Subcutaneous adipose tissue (tissue), 4 donors: Measurements from ENCODE around the gene DMRTA2. TPM values are rescaled to one million over a fixed set of nuclear protein-coding genes. Genes with fewer than 3 reads are reported as not detected.

ENCODE experiments used
- total RNA-seq, 4 donors: library from RNA; depleted of rRNA; stranded (reverse); fragments of >200 nt; gene quantifications; one replicate each; pipeline ENCODE4 v1.1.0, GENCODE V29; 2016
- TF ChIP-seq, protein P1 (sequence below): fragments of 450-650 bp; IDR thresholded peaks from one replicate; pipeline ENCODE4 v1.5.1; 2016; ENCODE audit warnings: low read depth, mild to moderate bottlenecking, control low read depth, antibody characterized with exemption, moderate library complexity

Gene DMRTA2
- total RNA-seq, 4 donors from 2014 or later, result not detected

DNA sequence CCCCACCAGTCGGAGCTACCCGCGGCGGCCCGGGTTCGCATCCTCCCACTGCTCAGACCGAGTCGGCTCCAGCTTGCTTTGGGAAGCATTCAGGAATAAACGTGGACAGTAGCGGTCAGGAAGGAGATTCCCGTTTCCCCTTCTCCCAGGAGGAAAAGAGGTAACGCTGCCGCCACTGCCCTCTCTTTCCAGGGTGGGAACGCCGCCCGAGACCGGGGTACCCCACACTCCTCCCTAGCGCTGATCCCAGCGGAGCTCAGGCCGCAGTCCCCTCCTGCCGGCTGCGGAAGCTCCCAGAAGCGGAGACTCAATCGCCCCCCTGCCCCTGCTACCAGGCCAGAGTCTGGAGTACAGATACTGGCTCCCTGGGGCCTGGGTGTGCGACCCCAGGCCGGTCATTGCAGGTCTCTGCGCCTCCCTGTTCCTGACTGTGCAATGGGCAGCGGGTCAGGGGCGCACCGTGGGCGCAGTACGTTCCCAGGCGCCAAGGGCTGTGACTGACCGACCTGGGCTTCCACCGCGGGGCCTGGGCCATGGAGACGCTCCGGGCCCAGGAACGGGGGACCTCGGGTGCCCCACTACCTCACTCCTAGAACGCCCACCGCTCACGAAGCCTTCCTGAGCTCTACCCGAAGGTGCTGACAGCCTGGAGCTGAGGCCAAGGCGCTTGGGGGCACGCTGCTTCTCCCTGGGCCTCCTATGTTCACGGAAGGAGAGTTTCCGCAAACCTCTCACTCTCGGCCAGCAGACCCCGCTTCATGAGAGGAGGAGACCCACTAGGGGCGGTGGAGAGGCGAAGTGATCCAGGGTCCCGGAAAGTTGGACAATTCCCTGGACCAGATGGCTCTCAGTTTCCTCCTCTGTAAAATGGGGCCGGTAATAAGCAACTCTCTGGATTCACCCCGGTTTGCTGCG, 7.8 kb downstream of the DMRTA2 start:
- TF ChIP-seq, protein P1, sequence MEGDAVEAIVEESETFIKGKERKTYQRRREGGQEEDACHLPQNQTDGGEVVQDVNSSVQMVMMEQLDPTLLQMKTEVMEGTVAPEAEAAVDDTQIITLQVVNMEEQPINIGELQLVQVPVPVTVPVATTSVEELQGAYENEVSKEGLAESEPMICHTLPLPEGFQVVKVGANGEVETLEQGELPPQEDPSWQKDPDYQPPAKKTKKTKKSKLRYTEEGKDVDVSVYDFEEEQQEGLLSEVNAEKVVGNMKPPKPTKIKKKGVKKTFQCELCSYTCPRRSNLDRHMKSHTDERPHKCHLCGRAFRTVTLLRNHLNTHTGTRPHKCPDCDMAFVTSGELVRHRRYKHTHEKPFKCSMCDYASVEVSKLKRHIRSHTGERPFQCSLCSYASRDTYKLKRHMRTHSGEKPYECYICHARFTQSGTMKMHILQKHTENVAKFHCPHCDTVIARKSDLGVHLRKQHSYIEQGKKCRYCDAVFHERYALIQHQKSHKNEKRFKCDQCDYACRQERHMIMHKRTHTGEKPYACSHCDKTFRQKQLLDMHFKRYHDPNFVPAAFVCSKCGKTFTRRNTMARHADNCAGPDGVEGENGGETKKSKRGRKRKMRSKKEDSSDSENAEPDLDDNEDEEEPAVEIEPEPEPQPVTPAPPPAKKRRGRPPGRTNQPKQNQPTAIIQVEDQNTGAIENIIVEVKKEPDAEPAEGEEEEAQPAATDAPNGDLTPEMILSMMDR, result no peak

DNA sequence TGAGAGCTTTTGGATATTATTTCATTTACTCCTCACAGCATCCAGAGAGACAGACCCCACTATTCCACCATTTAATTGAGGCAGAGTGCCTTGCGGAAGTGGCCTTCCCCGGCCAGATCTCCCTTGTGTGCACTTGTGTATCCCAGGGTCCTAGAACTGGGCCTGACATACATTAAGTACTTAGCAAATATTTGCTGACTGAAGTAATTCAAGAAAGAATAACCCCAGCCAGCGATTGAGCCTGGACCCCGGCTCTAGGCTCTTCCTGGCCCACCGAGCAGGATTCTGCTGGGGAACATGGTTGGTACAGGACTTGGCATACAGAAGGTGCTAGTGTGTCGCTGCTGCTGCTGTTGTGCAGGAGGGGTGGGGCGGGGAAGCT, 8.4 kb downstream of the DMRTA2 start:
- TF ChIP-seq, protein P1, result no peak

DNA sequence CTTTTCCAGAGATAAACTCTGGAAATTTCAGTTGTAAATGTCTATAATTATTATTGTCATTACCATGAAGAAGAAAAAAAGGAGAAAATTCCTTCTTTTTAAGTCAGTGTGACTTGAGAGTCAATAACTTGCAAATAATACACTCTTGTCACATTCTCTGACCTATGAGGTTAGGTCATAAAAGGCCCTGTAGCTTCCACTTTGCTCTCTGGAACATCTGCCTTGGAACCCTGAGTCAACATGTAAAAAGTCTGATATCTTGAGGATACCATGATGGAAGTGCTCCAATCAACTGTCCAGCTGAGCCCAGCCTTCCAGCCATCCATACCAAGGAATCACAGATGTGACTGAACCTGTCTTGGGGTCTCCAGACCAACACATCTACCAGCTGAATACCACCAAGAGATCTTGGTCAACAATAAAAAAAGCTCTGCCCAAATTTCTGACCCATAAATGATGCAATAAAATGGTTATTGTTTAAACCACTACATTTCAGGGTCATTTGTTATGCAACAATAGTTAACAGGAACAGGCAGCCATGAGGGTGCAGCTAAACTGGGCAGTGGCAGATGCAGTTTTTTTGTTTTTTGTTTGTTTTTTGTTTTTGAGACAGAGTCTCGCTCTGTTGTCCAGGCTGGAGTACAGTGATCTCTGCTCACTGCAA, 10.3 kb downstream of the DMRTA2 start:
- TF ChIP-seq, protein P1, result no peak

DNA sequence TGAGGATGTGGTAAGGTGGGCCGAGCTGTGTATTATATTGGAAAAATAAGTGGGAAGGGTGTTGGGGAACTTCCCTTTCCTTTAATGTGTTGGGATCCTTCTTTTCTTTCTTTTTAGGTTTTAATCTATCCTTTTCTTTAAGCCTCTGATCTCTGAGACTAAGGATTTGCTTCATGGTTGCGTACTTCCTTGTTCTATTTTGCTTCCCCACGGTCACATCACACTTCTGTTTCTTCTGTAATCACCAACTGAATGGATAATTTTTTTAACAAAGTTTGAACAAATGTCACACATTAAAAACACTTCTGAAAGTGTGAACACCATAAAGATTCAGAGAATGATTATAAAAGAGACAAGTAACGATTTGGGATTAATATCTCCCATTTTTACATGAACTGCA, 17.4 kb downstream of the DMRTA2 start:
- TF ChIP-seq, protein P1, result no peak

DNA sequence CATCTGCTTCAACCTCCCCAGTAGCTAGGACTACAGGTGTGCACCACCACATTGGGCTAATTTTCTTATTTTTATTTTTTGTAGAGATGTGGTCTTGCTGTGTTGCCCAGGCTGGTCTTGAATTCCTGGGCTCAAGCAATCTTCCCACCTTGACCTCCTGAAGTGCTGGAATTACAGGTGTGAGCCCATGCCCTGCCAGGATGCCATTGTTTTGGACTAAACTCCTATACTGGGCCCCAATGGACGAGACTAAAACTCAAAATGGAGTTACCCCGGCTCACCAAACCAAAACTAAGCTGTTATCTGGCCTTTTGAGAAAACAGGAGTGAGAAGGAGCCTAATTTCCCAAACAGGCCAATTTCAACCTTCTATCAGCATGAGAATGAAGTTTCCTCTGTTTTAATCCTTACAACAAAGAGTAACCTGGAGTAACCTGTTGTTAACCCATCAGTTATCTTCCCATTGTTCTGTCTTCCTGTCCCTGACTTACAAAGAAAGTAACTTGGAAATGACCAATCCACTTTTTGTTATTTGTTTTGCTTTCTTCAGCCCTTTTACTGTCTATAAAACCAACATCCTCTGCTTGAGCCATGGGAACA, 29.6 kb downstream of the DMRTA2 start:
- TF ChIP-seq, protein P1, result no peak

DNA sequence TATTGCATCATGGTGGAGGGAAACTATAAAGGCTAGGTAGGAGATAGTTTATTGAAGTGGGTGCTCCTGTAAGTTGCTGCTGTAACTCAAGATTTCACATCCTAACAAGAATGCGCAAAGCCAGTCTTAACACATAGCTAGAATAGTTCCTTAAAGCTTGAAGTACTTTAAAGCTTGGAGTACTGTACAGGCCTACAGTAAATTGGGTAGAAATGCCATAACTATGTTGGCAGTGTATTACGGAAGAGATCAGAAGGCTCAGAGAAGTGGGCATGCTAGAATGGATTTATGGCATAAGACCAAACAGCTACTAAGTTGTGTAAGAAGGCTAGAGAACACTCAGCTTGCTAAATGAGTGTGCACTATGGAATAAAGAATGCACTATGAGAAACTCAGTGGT, 44.5 kb downstream of the DMRTA2 start:
- TF ChIP-seq, protein P1, result no peak

DNA sequence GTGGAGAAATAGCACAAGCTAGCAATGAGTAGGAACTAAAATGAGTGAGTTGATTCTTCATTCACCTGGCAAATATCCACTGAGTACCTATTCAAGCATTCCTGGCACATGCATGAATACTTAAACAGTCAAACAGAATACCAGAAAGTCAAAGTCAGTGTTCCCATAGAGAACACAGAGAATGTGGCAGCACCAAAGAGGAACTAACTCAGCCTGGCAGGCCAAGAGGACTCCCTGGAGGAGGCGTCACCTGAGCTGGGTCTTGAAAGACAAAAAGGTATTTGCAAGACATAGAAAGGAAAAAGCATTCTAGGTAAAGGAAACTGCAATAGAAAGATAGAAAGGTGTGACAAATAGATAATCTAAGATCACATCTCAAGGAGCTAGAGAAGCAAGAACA, 49.7 kb downstream of the DMRTA2 start:
- TF ChIP-seq, protein P1, result no peak
